HL-60/S4 treated with retinoic acid at 250 ng/mL for 4 days and 3 days (cell line): Measurements from ENCODE around the gene ANKRD12.
"Not testable (repeated sequence)": the region's sequence is repeated elsewhere in the genome, so short reads cannot be mapped to it uniquely, and the experiment has no call there.

Experiments
- in situ Hi-C: fragments of 300-500 bp; cut with MboI; formaldehyde crosslinking; loops from 2 replicates; pipeline ENCODE4 v1.7.0; 2022; ENCODE audit warnings: low sequenced_read_pairs

Gene ANKRD12

DNA sequence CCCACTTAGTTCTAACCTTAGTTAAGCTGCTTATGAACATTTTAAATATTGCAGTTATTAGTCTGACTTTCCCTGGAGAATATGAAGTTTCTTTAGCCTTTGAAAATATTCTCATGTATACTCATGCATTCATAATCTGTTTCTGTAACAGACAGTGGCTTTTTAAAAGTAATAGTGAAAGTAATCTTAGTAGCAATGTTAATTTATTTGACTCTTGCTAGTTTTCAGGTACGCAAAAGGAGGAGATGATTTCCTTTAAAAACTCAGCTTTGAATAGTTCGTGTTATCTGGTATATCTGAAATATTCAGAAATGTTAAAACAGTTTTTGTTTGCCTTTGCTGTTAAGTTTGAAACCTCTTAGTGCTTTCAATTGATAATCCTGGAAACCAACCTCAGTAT is 3.8 kb downstream of the ANKRD12 start:
- in situ Hi-C loops, result no loop called here

DNA sequence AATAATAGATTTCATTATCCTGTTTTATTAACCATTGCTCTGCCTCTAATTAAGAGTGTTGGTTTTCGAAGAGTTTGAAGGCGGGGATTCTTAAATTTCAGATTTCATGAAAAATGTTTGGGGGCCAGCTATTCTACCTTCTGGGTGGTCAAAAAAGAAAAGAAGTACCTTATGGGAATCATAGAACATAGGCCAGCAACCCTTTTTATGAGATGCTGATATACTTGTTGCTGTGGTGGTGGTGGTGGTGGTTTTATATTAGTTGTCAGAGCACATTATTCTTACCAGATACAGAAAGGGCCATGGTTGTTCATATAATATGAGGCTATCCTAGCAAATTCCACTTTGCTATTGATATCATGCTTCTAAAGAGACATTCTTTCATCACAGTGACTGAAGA is 4.4 kb downstream of the ANKRD12 start:
- in situ Hi-C loops, result no loop called here

DNA sequence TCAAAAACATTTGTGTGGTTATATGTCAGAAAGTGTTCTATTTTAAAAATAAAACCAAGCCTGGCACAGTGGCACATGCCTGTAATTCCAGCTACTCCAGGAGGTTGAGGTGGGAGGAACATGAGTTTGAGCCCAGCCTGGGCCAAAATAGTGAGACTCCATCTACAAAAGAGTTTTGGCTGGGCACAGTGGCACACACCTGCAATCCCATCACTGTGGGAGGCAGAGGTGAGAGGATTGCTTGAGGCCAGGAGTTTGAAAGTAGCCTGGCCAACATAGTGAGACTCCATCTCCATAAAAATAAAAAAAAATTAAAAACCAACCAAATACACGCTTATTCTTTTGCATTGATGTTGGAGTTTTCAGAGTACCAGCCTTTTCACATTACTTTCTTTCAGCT is 9.6 kb downstream of the ANKRD12 start:
- in situ Hi-C loops, result no loop called here

DNA sequence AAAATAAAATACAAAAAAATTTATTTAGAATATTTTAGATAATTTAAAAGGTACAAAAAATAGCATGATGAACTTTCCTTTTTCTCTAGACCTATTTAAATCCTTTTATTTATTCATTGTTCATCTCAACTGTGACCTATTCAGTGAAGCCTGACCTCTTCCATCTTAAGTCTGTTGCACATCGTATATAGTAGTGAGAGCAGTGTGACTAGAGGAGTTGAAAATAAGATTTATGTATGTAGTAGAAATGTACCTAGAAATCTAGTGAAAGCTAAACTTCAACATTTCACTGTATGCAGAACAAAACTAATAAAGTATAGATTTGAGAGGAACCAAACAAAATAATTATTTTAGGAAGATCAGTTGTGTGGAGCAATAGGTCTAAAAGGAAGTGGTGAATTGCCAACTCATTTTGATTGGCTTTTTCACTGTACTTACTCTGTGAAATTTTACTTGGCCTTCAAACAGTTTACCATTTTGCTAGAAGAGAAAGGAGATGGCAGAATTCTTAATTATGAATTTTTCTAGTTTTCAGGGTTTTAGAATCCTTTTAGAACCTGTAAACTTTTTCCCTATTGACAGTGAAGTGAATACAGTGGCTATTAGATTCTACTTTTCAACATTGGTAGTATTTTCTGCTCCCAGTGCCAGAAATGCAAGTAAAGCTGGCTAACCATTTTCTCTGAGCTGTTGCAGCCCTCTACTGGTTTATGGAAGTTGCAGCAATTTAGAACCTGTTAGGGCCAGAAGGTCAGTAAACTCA is 11.0 kb downstream of the ANKRD12 start:
- in situ Hi-C loops, result no loop called here

DNA sequence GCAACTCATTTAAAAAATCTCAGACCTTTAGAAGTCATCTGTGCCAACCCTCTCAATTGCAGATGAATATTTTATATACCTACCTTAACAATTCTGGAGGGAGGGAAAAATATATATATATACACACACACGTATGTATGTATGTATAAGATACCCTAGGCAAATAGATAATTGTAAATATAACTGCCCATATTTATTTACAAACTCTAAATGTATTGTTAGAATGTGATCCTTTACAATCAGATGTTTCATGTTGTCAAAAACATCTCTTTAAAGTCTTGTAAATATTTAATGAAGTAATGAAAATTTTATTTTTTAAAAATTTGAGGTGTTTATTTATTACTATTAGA is 11.6 kb downstream of the ANKRD12 start:
- in situ Hi-C loops, result no loop called here

DNA sequence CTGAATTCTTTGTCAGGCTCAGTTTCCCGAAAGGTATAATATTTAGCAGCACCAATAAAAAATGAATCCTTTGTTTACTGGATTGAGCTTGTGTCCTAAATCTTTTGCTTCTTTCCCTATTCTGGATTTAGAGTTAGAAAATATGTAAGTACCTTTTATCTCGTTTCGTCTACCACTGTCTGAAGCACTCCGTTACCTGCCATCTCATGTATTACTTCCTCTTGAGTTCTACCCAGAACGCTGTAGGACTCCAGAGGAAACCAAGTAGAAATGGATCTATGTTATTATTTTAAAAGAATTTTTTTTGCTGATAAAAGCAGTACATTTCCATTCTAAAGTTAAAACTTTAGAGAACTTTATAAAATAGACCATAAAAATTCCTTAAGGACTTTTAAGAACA is 13.5 kb downstream of the ANKRD12 start:
- in situ Hi-C loops, result no loop called here

DNA sequence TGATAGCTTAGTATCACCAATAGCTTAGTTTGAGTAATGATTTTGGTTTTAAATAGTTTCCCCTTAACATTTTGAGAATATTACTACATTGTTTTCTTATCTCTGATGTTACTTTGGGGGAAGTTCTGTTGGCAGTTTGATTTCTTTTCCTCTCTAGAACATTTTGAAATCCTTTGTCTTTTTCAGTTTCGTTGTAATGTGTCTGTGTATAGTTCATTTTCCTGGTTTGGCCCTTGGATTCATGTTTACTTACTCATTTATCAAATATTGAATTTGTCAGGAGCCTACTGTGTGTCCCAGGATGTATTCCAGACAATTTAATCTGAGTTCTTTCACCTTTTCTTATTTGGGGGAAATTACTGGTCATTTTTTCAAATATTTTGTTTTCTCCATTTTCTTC is 16.7 kb downstream of the ANKRD12 start:
- in situ Hi-C loops, result no loop called here

DNA sequence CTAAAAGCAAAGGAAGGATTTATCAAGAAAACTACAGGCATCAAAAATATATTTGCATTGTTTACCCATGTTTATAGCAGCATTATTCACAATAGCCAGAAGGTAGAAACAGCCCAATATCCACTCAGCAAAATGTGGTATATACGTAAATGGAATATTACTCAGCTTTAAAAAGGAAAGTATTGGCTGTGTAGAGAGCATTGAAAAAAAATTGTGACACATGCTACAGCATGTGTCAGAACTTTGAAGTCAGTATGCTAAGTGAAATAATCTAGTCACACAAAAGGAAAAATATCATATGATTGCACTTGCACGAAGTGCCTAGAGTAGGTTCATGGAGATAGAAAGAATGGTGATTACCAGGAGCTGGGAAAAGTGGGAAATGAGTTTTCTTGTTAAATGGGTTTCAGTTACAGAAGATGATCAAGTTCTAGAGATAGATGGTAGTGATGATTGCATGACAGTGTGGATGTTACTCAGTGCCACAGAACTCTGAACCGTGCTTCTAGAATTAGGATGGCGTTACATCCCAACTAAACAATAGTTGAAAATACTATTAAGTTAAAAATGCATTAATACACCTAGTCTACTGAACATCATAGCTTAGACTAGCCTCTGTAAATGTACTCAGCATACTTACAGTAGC is 20.1 kb downstream of the ANKRD12 start:
- in situ Hi-C loops, result no loop called here

DNA sequence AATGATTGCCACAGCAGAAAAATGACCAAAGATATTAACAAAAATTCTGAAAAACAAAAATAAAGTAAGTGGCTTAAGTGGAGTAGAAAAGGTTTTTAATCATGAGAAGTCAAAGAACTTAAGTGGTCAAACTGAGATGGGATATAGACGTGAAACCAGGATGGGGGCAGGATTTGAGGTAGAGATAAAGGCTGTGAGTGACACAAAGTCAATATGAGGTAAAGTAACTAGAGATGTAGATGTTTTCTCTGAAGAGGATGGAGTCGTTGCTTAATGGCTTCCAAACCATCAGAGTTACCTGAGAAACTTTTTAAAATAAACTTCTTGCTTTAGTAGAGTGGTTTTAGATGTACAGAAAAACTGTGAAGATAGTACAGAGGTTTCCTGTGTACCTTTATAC is 21.2 kb downstream of the ANKRD12 start:
- in situ Hi-C loops, result no loop called here

DNA sequence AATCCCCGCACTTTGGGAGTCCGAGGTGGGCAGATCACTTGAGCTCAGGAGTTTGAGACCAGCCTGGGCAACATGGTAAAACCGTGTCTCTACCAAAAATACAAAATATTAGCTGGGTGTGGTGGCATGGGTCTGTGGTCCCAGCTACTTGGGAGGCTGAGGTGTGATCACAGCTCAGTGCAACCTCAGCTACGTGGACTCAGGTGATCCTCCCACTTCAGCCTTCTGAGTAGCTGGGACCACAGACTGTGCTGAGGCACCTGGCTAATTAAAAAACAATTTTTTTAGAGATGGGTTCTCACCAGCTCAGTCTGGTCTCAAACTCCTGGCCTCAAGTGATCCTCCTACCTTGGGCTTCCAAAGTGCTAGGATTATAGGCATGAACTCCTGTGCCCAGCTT is 23.4 kb downstream of the ANKRD12 start:
- in situ Hi-C loops, result no loop called here

DNA sequence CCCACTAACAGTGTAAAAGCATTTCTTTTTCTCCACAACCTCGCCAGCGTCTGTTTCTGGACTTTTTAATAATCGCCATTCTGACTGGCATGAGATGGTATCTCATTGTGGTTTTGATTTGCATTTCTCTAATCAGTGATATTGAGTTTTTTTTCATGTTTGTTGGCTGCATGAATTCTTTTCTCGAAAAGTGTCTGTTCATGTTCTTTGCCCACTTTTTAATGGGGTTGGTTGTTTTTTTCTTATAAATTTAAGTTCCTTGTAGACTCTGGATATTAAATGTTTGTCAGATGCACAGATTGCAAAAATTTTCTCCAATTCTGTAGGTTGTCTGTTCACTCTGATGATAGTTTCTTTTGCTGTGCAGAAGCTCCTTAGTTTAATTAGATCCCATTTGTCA is 26.1 kb downstream of the ANKRD12 start:
- in situ Hi-C loops, result not testable (repeated sequence)

DNA sequence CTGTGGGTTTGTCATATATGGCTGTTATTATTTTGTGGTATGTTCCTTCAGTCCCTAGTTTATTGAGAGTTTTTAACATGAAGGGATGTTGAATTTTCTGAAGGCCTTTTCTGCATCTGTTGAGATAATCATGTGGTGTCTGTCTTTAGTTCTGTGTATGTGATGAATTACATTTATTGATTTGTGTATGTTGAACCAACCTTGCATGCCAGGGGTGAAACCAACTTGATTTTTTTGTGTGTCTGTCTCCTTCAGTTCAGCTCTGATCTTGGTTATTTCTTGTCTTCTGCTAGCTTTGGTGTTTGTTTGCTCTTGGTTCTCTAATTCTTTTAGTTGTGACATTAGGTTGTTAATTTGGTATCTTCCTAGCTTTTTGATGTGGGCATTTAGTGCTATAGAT is 27.6 kb downstream of the ANKRD12 start:
- in situ Hi-C loops, result not testable (repeated sequence)

DNA sequence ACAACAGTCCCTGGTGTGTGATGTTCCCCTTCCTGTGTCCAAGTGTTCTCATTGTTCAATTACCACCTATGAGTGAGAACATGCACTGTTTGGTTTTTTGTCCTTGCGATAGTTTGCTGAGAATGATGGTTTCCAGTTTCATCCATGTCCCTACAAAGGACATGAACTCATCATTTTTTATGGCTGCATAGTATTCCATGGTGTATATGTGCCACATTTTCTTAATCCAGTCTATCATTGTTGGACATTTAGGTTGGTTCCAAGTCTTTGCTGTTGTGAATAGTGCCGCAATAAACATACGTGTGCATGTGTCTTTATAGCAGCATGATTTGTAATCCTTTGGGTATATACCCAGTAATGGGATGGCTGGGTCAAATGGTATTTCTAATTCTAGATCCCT is 29.3 kb downstream of the ANKRD12 start:
- in situ Hi-C loops, result not testable (repeated sequence)

DNA sequence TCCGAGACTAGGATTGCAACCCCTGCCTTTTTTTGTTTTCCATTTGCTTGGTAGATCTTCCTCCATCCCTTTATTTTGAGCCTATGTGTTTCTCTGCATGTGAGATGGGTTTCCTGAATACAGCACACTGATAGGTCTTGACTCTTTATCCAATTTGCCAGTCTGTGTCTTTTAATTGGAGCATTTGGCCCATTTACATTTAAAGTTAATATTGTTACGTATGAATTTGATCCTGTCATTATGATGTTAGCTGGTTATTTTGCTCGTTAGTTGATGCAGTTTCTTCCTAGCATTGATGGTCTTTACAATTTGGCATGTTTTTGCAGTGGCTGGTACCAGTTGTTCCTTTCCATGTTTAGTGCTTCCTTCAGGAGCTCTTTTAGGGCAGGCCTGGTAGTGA is 32.9 kb downstream of the ANKRD12 start:
- in situ Hi-C loops, result not testable (repeated sequence)

DNA sequence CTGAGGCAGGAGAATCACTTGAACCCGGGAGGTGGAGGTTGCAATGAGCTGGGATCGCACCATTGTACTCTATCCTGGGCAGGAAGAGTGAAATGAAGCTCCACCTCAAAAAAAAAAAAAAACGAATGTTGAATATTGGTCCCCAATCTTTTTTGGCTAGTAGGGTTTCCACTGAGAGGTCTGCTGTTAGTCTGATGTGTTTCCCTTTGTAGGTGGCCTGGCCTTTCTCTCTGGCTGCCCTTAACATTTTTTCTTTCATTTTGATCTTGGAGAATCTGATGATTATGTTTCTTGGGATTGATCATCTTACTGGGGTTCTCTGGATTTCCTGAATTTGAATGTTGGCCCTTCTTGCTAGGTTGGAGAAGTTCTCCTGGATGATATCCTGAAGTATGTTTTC is 35.3 kb downstream of the ANKRD12 start:
- in situ Hi-C loops, result not testable (repeated sequence)

DNA sequence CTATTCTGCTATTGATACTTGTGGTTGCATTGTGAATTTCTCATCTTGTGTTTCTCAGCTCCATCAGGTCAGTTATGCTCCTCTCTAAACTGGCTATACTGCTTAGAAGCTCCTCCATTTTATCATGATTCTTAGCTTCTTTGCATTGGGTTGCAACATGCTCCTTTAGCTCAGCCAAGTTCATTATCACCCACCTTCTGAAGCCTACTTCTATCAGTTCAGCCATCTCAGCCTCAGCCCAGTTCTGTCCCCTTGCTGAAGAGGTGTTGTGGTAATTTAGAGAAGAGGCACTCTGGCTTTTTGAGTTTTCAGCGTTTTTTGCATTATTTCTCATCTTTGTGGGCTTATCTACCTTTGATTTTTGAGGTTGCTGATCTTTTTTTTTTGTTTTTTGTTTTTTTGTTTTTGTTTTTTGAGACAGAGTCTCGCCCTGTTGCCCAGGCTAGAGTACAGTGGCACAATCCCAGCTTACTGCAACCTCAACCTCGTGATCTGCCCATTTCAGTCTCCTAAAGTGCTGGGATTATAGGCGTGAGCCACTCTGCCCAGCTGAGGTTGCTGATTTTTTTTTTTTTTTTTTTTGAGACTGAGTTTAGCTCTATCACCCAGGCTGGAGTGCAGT is 36.0 kb downstream of the ANKRD12 start:
- in situ Hi-C loops, result no loop called here

DNA sequence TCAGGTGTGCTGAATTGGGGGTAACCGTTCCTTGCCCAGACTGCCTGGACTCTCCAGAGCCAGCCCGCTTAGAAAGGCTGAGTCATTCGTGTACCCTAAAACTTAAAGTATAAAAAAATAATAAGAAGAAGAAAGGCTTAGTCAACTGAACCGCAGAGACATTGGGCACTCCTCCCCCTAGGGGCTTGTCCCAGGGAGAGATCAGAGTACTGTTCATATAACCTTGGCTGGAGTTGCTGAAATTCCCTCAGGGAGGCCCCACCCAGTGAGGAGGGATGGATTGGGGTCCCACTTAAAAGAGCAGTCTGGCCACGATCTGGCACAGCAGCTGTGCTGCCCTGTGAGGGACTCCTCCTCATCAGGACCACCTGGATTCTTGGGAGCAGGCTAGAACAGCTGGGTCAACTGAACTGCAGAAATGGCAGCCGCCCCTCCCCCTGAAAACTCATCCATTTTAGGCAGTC is 37.2 kb downstream of the ANKRD12 start:
- in situ Hi-C loops, result no loop called here

DNA sequence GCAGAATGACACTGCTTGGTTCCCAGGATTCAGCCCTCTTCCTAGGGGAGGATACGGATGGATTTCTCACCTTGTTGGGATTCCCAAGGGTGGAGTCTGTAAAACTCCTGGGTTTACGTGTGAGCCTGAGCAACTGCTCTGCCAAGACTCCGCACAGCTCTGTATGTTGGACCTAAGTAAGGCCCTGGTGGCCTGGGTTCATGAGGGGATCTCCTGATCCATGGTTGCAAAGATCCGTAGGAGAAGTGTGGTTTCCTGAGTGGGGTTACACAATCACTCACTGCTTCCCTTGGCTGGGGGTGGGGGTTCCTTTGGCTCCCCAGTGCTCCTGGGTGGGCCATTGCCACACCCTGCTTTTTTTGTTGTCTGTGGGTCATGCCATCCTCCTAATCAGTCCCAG is 37.7 kb downstream of the ANKRD12 start:
- in situ Hi-C loops, result no loop called here

DNA sequence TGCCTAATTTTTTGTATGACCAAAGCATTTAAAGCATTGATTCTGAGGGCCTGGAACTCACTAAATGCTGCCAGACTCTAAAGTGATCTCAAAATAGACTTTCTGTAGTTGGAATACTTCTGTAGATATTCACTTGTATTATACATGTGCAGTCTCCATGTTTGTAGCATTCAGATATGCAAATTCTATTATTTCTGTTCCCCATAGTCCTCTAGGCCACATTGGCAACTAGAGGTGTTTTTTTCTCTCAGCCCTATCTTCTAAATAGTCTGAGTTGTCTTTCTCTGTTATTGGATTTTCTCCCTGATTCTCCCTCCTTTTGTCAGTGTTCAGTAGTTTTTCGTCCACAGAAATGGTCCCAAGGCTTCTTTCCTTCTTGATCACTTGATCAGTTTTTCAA is 38.5 kb downstream of the ANKRD12 start:
- in situ Hi-C loops, result no loop called here

DNA sequence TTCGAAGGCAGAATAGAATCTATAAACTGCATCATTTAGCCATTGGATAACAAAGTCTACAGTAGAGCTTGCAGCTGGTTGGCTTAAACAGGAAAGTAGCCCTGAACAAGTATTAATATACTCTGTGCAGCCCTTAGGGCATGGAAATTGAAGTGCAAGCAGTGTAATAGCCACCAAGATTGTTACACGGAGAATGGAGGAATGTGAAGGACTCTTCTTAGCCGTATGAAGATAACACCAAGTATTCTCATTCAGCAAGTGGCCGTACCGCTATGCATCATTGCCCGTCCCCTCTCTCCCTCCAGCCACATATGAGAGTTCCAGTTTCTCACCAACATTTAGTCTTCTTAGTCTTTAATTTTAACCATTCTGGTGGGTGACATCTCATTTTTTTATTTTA is 40.5 kb downstream of the ANKRD12 start:
- in situ Hi-C loops, result no loop called here

DNA sequence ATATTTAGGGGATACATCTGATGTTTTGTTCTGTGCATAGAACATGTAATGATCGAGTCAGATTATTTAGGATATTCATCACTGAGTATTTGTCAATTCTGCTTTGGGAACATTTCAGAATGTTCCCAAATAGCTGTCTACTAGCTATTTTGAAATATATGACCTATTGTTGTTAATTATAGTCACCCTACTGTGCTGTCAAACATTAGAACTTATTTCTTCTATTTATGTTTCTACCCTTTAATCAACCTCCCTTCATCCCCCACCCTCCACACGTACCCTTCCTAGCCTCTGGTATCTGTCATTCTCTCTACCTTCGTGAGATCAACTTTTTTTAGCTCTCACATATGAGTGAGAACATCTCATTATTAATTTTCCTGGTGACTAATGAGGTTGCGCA is 40.9 kb downstream of the ANKRD12 start:
- in situ Hi-C loops, result no loop called here

DNA sequence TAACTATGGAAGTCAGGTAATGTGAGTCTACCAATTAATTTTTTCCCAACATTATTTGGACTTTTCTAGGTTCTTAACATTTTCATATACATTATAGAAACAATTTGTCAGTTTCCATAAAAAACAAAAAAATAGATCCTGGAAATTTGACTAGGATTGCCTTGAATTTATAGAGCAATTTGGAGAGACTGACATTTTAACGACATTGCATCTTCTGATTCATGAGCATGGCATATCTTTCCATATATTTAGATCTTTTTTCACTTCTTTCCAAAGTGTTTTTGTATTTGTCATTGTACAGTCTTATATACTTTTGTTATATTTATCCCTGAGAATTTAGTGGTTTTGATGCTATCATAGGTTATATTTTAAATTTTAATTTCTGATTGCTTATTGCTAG is 42.0 kb downstream of the ANKRD12 start:
- in situ Hi-C loops, result no loop called here
